Glomerular visceral epithelial cell (primary cell): ENCODE data around the gene MTFR1L.

Source experiments
- DNase-seq: peaks from one replicate; pipeline ENCODE4 v3.0.0-alpha.2; 2016; ENCODE audit errors: extremely low spot score

Gene MTFR1L

DNA sequence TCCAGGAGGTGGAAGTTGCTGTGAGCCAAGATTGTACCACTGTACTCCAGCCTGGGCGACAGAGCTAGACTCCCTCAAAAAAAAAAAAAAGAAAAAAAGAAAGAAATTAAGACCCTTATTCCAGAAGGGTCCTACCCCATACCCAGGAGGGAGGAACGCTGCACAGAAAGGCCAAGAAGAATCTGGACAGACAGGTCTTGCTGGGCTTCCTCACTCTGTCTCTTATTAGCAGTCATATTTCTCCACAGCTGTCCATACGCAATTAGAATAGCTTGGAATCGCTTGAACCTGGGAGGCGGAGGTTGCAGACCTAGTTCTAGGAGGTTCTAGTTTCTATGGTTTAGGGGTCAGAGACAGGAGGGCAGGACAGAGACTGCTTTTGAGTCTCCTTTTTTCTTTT, 58.9 kb downstream of the MTFR1L start:
- DNase-seq, result no peak

DNA sequence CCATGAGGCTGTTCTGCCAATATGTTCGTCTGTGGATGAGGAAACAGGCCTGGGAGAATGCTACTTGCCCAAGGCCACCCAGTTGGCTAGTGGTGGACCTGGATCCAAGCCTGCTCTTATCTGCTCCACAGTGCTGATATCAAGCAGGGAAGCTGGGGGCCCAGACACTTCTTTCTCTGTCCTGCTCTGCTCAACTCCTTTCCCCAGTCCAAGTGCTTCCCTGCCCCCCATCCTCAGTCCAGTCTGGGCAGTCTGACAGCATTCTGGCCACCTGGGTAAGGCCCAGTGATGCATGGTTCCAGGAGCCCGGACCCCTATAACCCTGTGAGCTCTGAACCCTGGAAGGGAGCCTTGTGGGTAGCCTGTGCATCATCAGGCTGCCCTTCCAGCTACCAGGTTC, 59.9 kb downstream of the MTFR1L start:
- no peak for DNase-seq

DNA sequence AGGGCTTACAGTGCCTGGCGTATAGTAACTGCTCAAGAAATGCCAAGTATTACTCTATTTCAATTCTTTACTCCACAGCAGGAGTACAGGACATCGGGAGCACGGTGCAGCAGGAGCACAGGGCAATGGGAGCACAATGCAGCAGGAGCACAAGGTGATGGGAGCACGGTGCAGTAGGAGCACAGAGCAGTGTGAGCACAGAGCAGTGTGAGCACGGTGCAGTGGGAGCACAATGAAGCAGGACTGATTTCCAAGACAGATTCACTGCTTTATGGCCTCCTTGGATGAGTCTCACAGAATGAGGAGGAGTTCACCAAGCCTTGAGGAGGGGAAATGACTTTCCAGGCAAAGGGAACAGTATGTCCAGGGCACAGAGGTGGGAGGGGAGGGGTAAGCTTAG, 60.8 kb downstream of the MTFR1L start:
- DNase-seq, result no peak

- DNase-seq, result no peak
Measured at GRCh38 chr1:25881266-25881665, 61.5 kb downstream of the MTFR1L start.
